ENCODE results near the gene APBA2.
A peak's percentile ranks its signal among the peaks of the same experiment; 100 is the strongest.

The APBA2 gene

DNA sequence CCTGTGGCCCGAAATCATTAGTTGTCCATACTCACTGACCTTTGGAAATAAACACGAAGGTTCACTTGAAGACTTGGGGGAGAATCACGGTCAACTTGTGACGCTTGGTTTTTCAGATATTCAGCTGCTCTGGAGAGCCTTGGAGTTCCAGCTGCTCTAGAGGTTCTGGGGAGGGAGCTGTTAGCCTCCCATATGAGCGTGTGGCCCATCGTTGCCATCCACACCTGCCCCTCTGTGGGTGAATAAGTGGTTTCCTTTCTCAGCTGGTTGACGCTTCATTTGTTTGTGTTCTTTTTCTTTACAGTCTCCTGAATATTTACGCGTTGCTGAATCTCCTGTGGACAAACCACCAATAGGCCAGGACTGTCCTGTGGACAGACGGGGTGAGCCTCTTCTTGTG is 35.6 kb downstream of the APBA2 start:
- no peaks in the 10 kb centered on the region for H3K9me3 ChIP-seq (ENCODE audit: insufficient read depth, low read length, severe bottlenecking)
- ATAC-seq (ENCODE audit: insufficient read depth, low read depth) (no peak), DNase-seq (no peak)
- H2AFZ ChIP-seq (ENCODE audit: low read depth, low read length), result no peak overlapping the region
- no peak overlapping the region for H3K4me2 ChIP-seq (ENCODE audit: insufficient read depth, low read length)
- no peaks in the 10 kb centered on the region for H3K4me1 ChIP-seq (ENCODE audit: insufficient read depth, low read length)
- no peaks in the 10 kb centered on the region for H3K79me2 ChIP-seq (ENCODE audit: insufficient read depth, low read length)
- TF ChIP-seq, protein P1, sequence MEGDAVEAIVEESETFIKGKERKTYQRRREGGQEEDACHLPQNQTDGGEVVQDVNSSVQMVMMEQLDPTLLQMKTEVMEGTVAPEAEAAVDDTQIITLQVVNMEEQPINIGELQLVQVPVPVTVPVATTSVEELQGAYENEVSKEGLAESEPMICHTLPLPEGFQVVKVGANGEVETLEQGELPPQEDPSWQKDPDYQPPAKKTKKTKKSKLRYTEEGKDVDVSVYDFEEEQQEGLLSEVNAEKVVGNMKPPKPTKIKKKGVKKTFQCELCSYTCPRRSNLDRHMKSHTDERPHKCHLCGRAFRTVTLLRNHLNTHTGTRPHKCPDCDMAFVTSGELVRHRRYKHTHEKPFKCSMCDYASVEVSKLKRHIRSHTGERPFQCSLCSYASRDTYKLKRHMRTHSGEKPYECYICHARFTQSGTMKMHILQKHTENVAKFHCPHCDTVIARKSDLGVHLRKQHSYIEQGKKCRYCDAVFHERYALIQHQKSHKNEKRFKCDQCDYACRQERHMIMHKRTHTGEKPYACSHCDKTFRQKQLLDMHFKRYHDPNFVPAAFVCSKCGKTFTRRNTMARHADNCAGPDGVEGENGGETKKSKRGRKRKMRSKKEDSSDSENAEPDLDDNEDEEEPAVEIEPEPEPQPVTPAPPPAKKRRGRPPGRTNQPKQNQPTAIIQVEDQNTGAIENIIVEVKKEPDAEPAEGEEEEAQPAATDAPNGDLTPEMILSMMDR (IDR thresholded peaks at IDR 0.05; ENCODE audit: borderline replicate concordance, extremely low read depth, low read length, poor library complexity, severe bottlenecking), result no peak
- no peak for TF ChIP-seq EZH2 (IDR thresholded peaks at IDR 0.05; ENCODE audit: borderline replicate concordance, low read depth, low read length, severe bottlenecking)
- no peak overlapping the region for H3K27ac ChIP-seq (ENCODE audit: low read length)
- H4K20me1 ChIP-seq (ENCODE audit: insufficient read depth, low read length), result no peaks in the 10 kb centered on the region; the same call in 1 of the 2 replicates
- no peaks in the 10 kb centered on the region for H3K27me3 ChIP-seq (ENCODE audit: insufficient read depth, low read length, poor library complexity)
- H3K36me3 ChIP-seq (ENCODE audit: insufficient read depth, low read length), result no peaks in the 10 kb centered on the region
- no peak overlapping the region for H3K4me3 ChIP-seq (ENCODE audit: low read depth in 1 of 2, low read length in 2 of 2)
- no peak overlapping the region for H3K9ac ChIP-seq (ENCODE audit: low read depth, low read length)

DNA sequence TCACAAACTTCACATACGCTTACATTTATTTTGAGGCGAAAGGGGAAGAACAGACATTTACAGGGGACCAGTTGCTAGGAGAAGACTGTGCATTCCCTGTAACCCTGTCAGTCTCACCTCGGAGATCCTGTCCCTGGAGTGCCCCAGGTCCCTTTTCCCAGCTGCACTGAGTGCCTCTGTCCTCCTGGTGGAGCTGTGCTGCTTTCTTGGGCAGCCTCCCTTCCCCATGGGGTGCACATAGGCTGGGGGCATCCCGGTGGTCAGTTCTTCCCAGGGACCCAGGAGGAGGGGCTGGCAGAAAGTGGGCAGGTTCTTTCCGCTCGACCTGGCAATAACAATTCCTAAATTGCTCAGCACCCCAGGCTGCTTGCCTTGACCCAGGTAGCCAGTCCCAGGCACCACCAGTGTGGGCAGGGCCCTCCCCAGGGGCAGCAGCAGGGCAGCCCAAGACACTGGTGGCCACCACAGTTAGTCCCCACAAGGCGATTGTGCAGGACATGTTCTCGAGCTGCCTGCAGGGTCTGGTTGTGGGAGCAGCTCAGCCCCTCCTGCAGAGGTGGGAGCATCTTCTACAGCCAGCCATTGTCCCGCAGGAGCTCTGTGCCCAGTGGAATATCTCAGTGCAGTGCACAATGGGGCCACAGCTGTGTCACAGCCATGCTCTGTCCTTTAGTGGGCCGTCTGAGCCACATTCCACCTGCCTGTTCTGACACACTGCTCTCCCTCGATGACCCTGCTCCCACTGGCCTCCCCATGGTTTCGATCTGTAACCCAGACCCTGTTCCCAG is 36.3 kb downstream of the APBA2 start:
- Histone ChIP-seq H3K4me1 (ENCODE audit: insufficient read depth, low read length) (no peaks in the 10 kb centered on the region), H3K9ac (ENCODE audit: low read depth, low read length) (no peak overlapping the region), H3K9me3 (ENCODE audit: insufficient read depth, low read length, severe bottlenecking) (no peaks in the 10 kb centered on the region), H3K4me2 (ENCODE audit: insufficient read depth, low read length) (no peak overlapping the region), H3K27ac (ENCODE audit: low read length) (no peak overlapping the region), H3K27me3 (ENCODE audit: insufficient read depth, low read length, poor library complexity) (no peaks in the 10 kb centered on the region), H2AFZ (ENCODE audit: low read depth, low read length) (no peak overlapping the region), H3K79me2 (ENCODE audit: insufficient read depth, low read length) (no peaks in the 10 kb centered on the region), H3K36me3 (ENCODE audit: insufficient read depth, low read length) (no peaks in the 10 kb centered on the region), H3K4me3 (ENCODE audit: low read depth in 1 of 2, low read length in 2 of 2) (no peak overlapping the region), H4K20me1 (ENCODE audit: insufficient read depth, low read length) (no peaks in the 10 kb centered on the region; the same call in 1 of the 2 replicates)
- no peak for DNase-seq
- ATAC-seq (ENCODE audit: insufficient read depth, low read depth), result no peak
- TF ChIP-seq, protein P1 (IDR thresholded peaks at IDR 0.05; ENCODE audit: borderline replicate concordance, extremely low read depth, low read length, poor library complexity, severe bottlenecking), result peak; percentile 25
- TF ChIP-seq EZH2 (IDR thresholded peaks at IDR 0.05; ENCODE audit: borderline replicate concordance, low read depth, low read length, severe bottlenecking), result no peak

DNA sequence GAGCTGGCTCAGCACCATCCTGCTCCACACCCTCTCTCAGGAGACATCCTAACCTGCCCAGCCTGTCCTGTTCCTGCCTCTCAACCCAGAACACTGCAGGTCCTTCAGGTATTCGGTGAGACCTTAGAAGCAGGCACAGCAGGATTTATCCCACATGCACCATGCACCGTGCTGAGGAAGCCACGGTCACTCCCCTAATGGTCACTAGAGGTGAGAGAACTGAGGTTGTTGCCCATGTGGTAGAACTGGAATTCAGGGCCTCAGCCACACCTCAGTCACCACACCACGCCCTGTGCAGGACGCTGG is 36.9 kb downstream of the APBA2 start:
- Histone ChIP-seq H3K9me3 (ENCODE audit: insufficient read depth, low read length, severe bottlenecking) (no peaks in the 10 kb centered on the region), H3K4me2 (ENCODE audit: insufficient read depth, low read length) (no peak overlapping the region), H3K4me3 (ENCODE audit: low read depth in 1 of 2, low read length in 2 of 2) (no peak overlapping the region), H3K27me3 (ENCODE audit: insufficient read depth, low read length, poor library complexity) (no peaks in the 10 kb centered on the region), H3K36me3 (ENCODE audit: insufficient read depth, low read length) (no peaks in the 10 kb centered on the region), H3K27ac (ENCODE audit: low read length) (no peak overlapping the region), H3K79me2 (ENCODE audit: insufficient read depth, low read length) (no peaks in the 10 kb centered on the region), H2AFZ (ENCODE audit: low read depth, low read length) (no peak overlapping the region), H3K9ac (ENCODE audit: low read depth, low read length) (no peak overlapping the region), H4K20me1 (ENCODE audit: insufficient read depth, low read length) (no peaks in the 10 kb centered on the region; the same call in 1 of the 2 replicates), H3K4me1 (ENCODE audit: insufficient read depth, low read length) (no peaks in the 10 kb centered on the region)
- ATAC-seq (ENCODE audit: insufficient read depth, low read depth), result no peak
- DNase-seq, result no peak
- TF ChIP-seq, protein P1 (IDR thresholded peaks at IDR 0.05; ENCODE audit: borderline replicate concordance, extremely low read depth, low read length, poor library complexity, severe bottlenecking), result no peak
- no peak for TF ChIP-seq EZH2 (IDR thresholded peaks at IDR 0.05; ENCODE audit: borderline replicate concordance, low read depth, low read length, severe bottlenecking)

Measured in DND-41 (cell line).